ENCODE results near the gene C2CD4D.

- TF ChIP-seq NFE2L2 (conservative IDR thresholded peaks at IDR 0.05; ENCODE audit: low read length) (no peak), CTCF (IDR thresholded peaks at IDR 0.05) (no peak), EP300 (IDR thresholded peaks at IDR 0.05) (no peak), BCL3 (IDR thresholded peaks at IDR 0.05) (no peak), RAD21 (conservative IDR thresholded peaks at IDR 0.05 in 1 of 2, IDR thresholded peaks at IDR 0.05 in 1 of 2) (no peak)
Measured at GRCh38 chr1:151803164-151803563, 36.5 kb downstream of the C2CD4D start.
